ENCODE data around the gene HDAC4. TPM values are rescaled to one million over a fixed set of nuclear protein-coding genes. Genes with fewer than 3 reads are reported as not detected.

The HDAC4 gene
- total RNA-seq, 1 experiment from 2014 or later = 32.0 TPM

DNA sequence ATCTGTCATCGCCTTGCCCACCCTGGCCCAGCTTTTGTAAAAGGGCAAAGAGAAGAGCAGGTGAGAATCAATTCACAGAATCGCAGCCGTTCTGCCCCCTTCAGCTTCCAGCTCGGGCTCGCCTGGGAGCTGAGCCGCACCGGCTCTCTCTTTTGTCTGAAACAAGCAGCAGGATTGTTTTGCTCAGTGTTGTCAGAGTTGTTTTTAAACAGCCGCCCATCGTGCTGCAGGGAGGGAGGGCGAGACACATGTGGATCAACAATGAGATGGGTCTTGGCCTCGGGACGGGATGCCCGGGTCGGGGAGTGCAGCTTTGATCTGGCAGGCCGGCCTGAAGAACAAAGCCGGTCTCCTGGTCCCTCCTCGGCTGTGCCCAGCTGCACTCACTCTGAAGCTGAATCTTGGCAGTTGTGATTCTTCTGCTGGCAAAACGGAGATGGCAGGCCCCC, 39.7 kb upstream of the HDAC4 start:
- no peak for DNase-seq
- no peak overlapping the region for H2BK120ac ChIP-seq (ENCODE audit: low read depth, low read length, poor library complexity, severe bottlenecking)
- H4K5ac ChIP-seq (ENCODE audit: insufficient read length, low read depth, low read length) = no peak overlapping the region
- H2BK12ac ChIP-seq (ENCODE audit: insufficient read length, low read depth, low read length) = no peak overlapping the region
- H3K27ac Mint-ChIP-seq = peak overlapping the region in 2 of 3 experiments; percentile 16 to 81; a peak in 5 of 7 replicates
- no peaks in the 10 kb centered on the region for H4K20me1 ChIP-seq (ENCODE audit: control insufficient read depth, insufficient read depth, insufficient read length)
- no peaks in the 10 kb centered on the region for H3K79me2 ChIP-seq (ENCODE audit: insufficient read depth, low read length)
- no peak overlapping the region for H2AFZ ChIP-seq (ENCODE audit: low read length)
- no peak overlapping the region for H3K14ac ChIP-seq (ENCODE audit: insufficient read depth, low read length)
- H3K23ac ChIP-seq (ENCODE audit: insufficient read length, low read depth, low read length) = no peak overlapping the region
- peaks cover 0 to 3% of the 10 kb centered on the region in 2 experiments; a peak in 4 of 5 replicates for H3K9me3 Mint-ChIP-seq
- H3K36me3 Mint-ChIP-seq (ENCODE audit: insufficient read depth in 1 of 3, low read depth in 3 of 3) = peaks cover 0 to 5% (median 0%) of the 10 kb centered on the region in 3 experiments; a peak in 2 of 7 replicates
- no peak overlapping the region for H3T11ph ChIP-seq (ENCODE audit: low read length)
- no peaks in the 10 kb centered on the region for H3K23me2 ChIP-seq (ENCODE audit: insufficient read length, low read depth, low read length, poor library complexity, severe bottlenecking)
- no peak overlapping the region for H3K18ac ChIP-seq (ENCODE audit: insufficient read length, low read depth, low read length)
- no CpG with 5 or more reads among the region's 18 CpGs for WGBS (ENCODE audit: extremely low coverage, insufficient read length, low lambda C conversion rate)
- no peak overlapping the region for H2AK5ac ChIP-seq (ENCODE audit: insufficient read length, low read length)
- no peak overlapping the region for H2BK15ac ChIP-seq (ENCODE audit: low read depth, low read length)
- H3K27me3 Mint-ChIP-seq (ENCODE audit: low read depth) = peaks cover 37% of the 10 kb centered on the region
- H3K9ac ChIP-seq (ENCODE audit: extremely low read depth, insufficient read length, low read length) = no peak overlapping the region
- no peaks in the 10 kb centered on the region for H3K27me3 ChIP-seq (ENCODE audit: insufficient read depth, low read length)
- peaks cover 27 to 41% of the 10 kb centered on the region in 2 experiments for H3K4me1 Mint-ChIP-seq
- TF ChIP-seq, protein P1, sequence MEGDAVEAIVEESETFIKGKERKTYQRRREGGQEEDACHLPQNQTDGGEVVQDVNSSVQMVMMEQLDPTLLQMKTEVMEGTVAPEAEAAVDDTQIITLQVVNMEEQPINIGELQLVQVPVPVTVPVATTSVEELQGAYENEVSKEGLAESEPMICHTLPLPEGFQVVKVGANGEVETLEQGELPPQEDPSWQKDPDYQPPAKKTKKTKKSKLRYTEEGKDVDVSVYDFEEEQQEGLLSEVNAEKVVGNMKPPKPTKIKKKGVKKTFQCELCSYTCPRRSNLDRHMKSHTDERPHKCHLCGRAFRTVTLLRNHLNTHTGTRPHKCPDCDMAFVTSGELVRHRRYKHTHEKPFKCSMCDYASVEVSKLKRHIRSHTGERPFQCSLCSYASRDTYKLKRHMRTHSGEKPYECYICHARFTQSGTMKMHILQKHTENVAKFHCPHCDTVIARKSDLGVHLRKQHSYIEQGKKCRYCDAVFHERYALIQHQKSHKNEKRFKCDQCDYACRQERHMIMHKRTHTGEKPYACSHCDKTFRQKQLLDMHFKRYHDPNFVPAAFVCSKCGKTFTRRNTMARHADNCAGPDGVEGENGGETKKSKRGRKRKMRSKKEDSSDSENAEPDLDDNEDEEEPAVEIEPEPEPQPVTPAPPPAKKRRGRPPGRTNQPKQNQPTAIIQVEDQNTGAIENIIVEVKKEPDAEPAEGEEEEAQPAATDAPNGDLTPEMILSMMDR (conservative IDR thresholded peaks at IDR 0.05) = no peak
- no peak overlapping the region for H3K27ac ChIP-seq (ENCODE audit: insufficient read length, low read depth, low read length)
- H3K4me3 Mint-ChIP-seq = peak overlapping the region; percentile 31 to 80
- no peak overlapping the region for H3K4ac ChIP-seq (ENCODE audit: low read depth, low read length)
- no peak overlapping the region for H3K56ac ChIP-seq (ENCODE audit: insufficient read length, low read depth, low read length)
- H4K91ac ChIP-seq (ENCODE audit: insufficient read length, low read depth, low read length) = no peak overlapping the region
- no peaks in the 10 kb centered on the region for H3K4me1 ChIP-seq (ENCODE audit: insufficient read depth, low read length)
- H3K79me1 ChIP-seq (ENCODE audit: insufficient read depth, low read depth, low read length, poor library complexity, severe bottlenecking) = no peaks in the 10 kb centered on the region
- H4K8ac ChIP-seq (replicated peaks; ENCODE audit: insufficient read length, low read depth, low read length) = no peak overlapping the region
- H2BK20ac ChIP-seq (ENCODE audit: low read depth, low read length, poor library complexity, severe bottlenecking) = no peak overlapping the region
- no peaks in the 10 kb centered on the region for H3K9me3 ChIP-seq (ENCODE audit: control insufficient read depth, low read depth, low read length)
- no peak overlapping the region for H2BK5ac ChIP-seq (ENCODE audit: insufficient read length, low read length)
- peak overlapping the region; percentile 10 for H3K4me2 ChIP-seq (ENCODE audit: insufficient read depth, insufficient read length, low read length)
